ENCODE results near the gene GPBAR1. TPM values are rescaled to one million over a fixed set of nuclear protein-coding genes. Genes with fewer than 3 reads are reported as not detected.
A peak's percentile ranks its signal among the peaks of the same experiment; 100 is the strongest.

Gene GPBAR1
- total and polyA plus RNA-seq, 9 of the 15 experiments (the other 6 are each of a cell fraction or from before 2014, with no cell fraction given) = not detected

GRCh38 chr2:218271865-218272530 is 11.2 kb downstream of the GPBAR1 start (continued):
- TF ChIP-seq ZNF592 (IDR thresholded peaks at IDR 0.05) (no peak), ID3 (CRISPR knock-in tag; IDR thresholded peaks at IDR 0.05) (no peak), ID3 (tag; IDR thresholded peaks at IDR 0.05) (no peak), HMGXB4 (CRISPR knock-in tag; IDR thresholded peaks at IDR 0.05) (no peak), POLR2G (IDR thresholded peaks at IDR 0.05; ENCODE audit: low read depth, low read length) (peak; percentile 39), TAL1 (IDR thresholded peaks at IDR 0.05) (no peak), MED1 (CRISPR knock-in tag; IDR thresholded peaks at IDR 0.05; ENCODE audit: borderline replicate concordance) (no peak), RBM25 (IDR thresholded peaks at IDR 0.05; ENCODE audit: low read depth, low read length, severe bottlenecking) (peak; percentile 38)

All from K562 (cell line).